NCI-H187 treated with DMSO at 0.1 percent for 48 hours (cell line): ENCODE measurements around the gene SESN2.

Source experiments
- DNase-seq: peaks from one replicate; lab custom pipeline; 2025; lab: John Stamatoyannopoulos, UW

The SESN2 gene

GRCh38 chr1:28249866-28250295 is 9.4 kb upstream of the SESN2 start:
- no peak for DNase-seq

- DNase-seq: no peak
These were observed 3.0 kb upstream of the SESN2 start for GRCh38 chr1:28256197-28256827.

GRCh38 chr1:28257736-28258135 is 1.6 kb upstream of the SESN2 start:
- no peak for DNase-seq

DNA sequence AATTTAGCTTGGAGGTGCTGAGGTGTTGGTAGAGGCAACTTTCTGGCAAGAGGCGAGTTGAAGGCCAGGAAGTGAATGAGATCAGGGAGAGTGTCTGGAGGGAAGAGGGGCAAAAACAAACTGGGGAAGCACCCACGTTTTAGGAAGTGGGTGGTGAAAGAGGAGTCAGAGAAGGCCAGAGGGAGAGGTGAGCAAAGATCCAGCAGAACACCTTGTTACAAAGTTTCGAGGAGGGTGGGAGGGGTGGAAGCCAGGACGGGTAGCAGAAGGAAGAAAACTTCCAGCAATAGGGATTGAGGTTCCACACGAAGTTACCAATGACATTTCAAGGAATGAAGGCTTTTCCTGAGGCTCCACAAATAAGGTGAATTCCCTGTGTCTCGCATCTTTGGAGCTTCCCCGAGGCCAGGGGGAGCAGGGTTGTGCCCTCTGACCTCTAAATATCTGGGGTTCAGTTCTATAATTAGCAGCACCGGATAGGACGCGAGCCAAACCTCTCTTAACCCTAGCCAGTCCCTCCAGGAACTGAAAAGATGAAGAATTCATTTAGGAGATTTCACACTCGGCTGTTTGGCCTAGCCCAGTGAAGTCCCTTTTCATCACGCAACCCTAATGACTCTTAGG is 578 bp upstream of the SESN2 start:
- DNase-seq: no peak

- no peak for DNase-seq
These were observed 850 bp downstream of the SESN2 start for GRCh38 chr1:28259934-28260802.

GRCh38 chr1:28260803-28261174 is 1.5 kb downstream of the SESN2 start:
- no peak for DNase-seq

- no peak for DNase-seq
These were observed 5.6 kb downstream of the SESN2 start for GRCh38 chr1:28264897-28265296.

DNA sequence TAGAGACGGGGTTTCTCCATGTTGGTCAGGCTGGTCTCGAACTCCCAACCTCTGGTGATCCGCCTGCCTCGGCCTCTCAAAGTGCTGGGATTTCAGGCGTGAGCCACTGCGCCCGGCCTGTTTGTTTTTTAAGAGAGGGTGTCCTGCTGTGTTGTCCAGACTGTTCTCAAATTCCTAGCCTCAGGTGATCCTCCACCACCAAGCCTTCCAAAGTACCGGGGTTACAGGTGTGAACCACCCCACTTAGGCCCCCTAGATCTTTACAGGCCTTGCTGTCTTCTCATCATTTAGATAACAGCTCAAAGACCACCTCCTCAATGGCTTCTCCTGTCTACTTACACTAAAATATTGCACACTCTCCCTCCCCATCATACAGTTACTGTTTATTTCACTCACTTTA is 6.3 kb downstream of the SESN2 start:
- no peak for DNase-seq

DNA sequence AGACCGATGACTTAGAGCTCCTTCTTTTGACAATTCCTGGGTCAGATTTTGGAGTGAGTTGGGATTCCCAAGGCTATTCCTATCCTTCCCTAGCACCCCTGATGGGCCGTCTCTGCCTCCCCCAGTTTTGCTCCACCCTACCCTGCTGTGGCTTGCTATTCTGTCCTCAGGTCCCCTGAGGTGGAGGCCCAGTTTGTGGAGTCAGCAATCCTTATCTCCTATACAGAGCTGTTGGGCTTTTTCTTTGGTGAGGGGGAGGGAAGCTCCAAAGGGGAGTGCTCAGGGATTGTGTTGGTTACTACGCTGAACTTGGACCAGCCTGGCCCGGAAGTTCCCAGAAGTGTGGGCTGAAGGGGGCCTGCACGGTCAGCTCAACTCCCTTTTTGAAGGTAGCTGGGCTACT is 7.6 kb downstream of the SESN2 start:
- no peak for DNase-seq

DNA sequence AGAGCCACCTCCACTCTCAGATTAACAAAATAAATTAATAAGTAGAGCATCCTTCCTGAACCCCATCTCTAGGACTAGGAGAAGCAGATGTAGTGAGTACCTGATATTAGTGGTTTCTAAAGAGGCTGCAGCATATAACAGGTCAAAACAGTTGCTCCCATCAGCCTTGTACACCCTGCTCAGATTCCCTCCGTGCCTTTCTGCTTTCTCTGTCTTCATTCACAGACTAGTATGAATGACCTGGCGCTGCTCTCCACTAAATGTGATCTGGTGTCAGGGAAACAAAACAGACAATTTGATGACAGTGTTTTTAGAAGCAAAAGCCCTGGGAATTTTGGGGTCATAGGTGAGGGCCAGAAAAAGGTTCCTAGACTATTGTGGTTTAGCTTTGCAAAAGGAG is 8.3 kb downstream of the SESN2 start:
- no peak for DNase-seq

DNA sequence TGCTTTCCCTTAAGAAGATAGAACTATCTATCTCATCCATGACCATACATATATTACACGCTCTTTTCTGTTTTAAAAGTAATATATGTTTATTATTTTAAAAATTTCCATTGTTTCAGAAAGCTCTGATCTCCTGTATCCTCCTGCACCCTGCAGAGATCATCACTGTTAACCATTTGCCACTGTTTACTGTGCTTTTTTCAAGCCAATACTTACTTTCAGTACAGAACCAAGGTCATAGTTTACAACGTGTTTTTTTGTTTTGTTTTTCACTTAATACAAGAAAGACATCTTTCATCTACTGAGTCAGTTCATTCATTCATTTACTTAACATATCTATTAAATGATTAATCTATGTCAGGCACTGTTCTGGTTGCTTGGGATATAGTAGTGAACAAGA is 10.2 kb downstream of the SESN2 start:
- no peak for DNase-seq

DNA sequence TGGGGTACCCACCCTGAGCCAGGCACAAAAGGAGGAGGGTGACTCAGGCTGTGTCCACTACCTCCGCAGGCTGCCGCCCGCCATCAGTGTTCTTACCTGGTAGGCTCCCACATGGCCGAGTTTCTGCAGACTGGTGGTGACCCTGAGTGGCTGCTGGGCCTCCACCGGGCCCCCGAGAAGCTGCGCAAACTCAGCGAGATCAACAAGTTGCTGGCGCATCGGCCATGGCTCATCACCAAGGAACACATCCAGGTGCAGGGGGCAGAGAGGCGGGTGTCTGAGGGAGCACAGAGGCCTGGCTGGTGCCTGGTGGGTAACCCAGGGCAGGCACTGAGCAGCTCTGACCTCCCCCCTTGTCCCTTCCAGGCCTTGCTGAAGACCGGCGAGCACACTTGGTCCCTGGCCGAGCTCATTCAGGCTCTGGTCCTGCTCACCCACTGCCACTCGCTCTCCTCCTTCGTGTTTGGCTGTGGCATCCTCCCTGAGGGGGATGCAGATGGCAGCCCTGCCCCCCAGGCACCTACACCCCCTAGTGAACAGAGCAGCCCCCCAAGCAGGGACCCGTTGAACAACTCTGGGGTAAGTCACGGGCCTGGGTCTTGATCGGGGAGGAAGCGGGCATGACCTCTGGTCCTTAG is 13.0 kb downstream of the SESN2 start:
- no peak for DNase-seq

DNA sequence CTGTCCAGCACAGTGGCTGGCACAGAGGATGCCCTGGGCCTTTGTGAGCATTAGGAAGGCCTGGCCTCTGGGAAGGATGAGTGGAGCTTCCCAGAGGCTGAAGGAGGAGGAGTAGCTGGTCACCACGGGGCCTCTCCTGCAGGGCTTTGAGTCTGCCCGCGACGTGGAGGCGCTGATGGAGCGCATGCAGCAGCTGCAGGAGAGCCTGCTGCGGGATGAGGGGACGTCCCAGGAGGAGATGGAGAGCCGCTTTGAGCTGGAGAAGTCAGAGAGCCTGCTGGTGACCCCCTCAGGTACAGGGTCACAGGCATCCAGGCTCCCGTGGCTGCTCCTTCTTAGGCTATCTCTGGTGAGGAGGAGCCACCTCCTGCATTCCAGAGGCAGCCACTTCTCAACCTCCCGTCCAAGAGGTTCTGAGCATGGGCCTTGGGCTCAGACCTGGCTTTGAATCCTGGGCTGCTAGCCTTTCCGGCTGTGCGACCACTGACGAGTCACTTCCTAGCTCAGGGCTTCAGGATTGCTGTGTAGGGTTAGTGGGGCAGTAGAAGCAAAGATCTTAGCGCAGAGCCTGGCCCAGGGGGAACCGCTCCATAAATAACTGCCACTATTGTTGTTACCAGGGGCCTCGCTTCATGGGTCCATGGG is 14.0 kb downstream of the SESN2 start:
- DNase-seq: no peak

DNA sequence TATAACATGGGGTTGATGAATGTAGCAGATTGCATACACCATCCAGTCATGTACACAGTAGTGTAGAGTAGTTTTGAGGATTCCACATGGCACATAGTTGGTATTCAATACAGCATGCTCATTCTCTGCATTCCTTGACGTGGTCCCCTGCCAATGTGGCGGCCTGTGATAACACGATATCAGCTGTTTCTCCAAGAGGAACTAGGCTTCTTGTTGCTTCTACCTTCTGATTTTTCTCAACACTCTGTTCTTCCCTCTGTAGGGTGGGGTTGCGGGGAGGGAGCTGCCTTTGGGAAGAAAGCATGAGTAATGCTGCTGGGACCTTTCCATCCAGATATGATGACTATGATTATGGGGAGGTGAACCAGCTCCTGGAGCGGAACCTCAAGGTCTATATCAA is 19.4 kb downstream of the SESN2 start:
- DNase-seq: no peak

GRCh38 chr1:28279721-28280120 is 20.4 kb downstream of the SESN2 start:
- DNase-seq: no peak

DNA sequence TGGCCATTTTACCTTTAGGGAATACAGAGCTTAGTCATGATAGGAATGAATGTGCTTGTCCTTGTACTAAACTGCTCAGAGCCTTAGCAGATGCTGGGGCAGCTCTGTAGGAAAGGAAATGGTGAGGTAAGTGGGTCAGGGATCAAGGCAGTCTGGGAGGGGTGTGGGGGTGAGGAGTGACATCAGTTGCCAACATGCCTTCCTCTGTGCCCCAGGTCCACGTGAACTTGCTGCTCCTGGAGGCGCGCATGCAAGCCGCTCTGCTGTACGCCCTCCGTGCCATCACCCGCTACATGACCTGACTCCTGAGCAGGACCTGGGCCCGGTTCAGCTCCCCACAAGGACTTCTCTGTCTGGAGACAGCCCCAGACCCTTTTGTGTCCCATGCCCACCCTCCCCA is 21.2 kb downstream of the SESN2 start:
- no peak for DNase-seq

DNA sequence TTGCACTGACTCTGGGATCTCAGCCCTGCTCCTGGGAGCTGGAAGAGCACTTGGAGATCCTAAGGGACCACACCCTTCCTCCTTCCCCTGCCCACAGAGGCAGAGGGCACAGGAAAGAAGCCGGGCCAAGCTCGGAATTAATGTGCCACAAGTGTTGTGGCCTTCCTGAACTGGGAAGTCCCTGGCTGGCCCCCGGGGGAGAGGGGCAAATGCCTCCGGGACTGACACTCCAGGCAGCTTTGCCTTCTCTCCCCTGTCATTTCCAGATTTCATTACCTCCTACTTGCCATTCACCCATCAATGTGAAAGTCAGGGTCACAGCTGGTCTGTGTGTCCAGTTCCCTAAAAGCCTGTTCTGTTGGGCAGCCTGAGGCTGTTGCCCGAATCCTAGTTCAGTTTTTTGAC is 21.7 kb downstream of the SESN2 start:
- DNase-seq: no peak

DNA sequence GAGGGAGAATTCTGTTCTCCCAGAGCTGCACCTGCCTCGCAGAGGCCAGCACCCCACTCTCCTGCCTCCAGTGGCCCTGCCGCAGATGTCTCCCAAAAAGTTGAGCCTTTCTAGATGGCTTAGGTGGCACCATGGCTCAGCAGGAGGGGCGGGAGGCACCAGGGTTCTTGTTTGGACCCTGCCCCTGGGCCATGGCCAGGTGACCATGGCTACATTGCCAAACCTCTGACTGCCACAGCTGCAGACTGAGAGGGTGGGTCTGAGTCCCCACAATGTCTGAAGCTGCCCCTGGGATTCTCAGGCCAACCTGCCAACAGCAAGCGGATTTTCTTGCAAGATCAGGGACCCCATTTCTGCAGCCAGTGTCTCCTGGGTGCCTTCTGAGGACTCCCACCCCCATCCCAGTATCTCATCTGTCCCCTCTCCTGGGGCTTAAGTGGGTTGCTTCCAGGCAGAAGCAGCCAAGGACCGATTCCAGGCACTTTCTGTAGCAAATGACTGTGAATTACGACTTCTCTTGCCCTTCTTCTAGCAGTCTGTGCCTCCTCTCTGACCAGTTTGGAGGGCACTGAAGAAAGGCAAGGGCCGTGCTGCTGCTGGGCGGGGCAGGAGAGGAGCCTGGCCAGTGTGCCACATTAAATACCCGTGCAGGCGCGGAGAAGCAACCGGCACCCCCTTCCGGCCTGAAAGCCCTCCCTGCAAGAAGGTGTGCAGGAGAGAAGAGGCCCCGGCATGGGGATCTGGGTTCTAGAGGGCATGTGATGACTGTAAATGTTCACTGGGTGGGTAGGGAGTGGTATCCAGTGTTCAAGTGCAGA is 22.5 kb downstream of the SESN2 start:
- DNase-seq: no peak

GRCh38 chr1:28282426-28283407 is 23.4 kb downstream of the SESN2 start:
- no peak for DNase-seq

GRCh38 chr1:28286111-28286510 is 26.8 kb downstream of the SESN2 start:
- no peak for DNase-seq
